HCT116 (cell line): Measurements from ENCODE around the gene KCNK1. TPM values are rescaled to one million over a fixed set of nuclear protein-coding genes. Genes with fewer than 3 reads are reported as not detected.

Experiments used
- ATAC-seq: fragments of 200-7000 bp; cut with Tn5 transposase; 2 replicates; pipeline ENCODE4 v1.9.1; 2020; ENCODE audit warnings: mild to moderate bottlenecking, moderate library complexity
- BruUV-seq: library from RNA; stranded (reverse); fragments of 400-500 nt; replicated peaks from 2 replicates; lab custom pipeline; 2021; lab: Mats Ljungman, UMichigan
- CTCF ChIA-PET: fragments of 300-600 bp; sonication (Branson Sonifier 250); formaldehyde crosslinking; loops from one replicate; lab custom pipeline; 2021; ENCODE audit warnings: antibody characterized with exemption; lab: Charles Lee
- POLR2A ChIA-PET: fragments of 300-600, 350-600 bp; sonication (Branson Sonifier 250); formaldehyde crosslinking; loops from one replicate; lab custom pipeline; 2021; ENCODE audit warnings: antibody characterized with exemption; lab: Charles Lee
- RAD21 ChIA-PET, 2 experiments: fragments of 300-600 bp; sonication (Branson Sonifier 250); formaldehyde crosslinking; loops; one replicate each; lab custom pipeline; 2023; ENCODE audit warnings: low total read pairs in 2 of 2; ENCODE audit not compliant: uncharacterized antibody in 2 of 2, unreplicated experiment in 2 of 2, low non-redundant PET in 1 of 2; lab: Charles Lee
- DNase-seq: peaks from one replicate; pipeline ENCODE4 v3.0.0-alpha.2; 2010; ENCODE audit warnings: low read depth, low spot score
- H2AFZ ChIP-seq: fragments of 200-600 bp; shearing (Covaris generic), sonication (generic); 2 replicates; pipeline ENCODE4 v1.6.1; 2017; ENCODE audit warnings: low read depth, mixed run types, mixed read lengths, antibody characterized with exemption, low read length; ENCODE audit not compliant: poor library complexity, severe bottlenecking
- H3K27ac ChIP-seq: 2 replicates; pipeline ENCODE4 v1.5.1; 2012; ENCODE audit warnings: low read depth, low read length
- H3K27me3 ChIP-seq: fragments of 200-600 bp; sonication (generic); 2 replicates; pipeline ENCODE4 v1.6.1; 2016; ENCODE audit warnings: mixed run types, low read length, mixed read lengths; ENCODE audit not compliant: insufficient read depth
- H3K36me3 ChIP-seq, 2 experiments: fragments of 200-500 bp in 1 of 2; fragments of 200-600 bp in 1 of 2; sonication (Bioruptor generic) in 1 of 2; sonication (generic) in 1 of 2; 2 replicates each; pipeline versions ENCODE4 v1.5.1 to v1.6.1; 2014 to 2016; ENCODE audit warnings: low read length in 2 of 2, inconsistent platforms in 1 of 2, mixed read lengths in 1 of 2, mixed run types in 1 of 2; ENCODE audit not compliant: insufficient read depth in 2 of 2, control insufficient read depth in 1 of 2
- H3K4me1 ChIP-seq, 2 experiments: fragments of 200-600 bp in 1 of 2; sonication (generic) in 1 of 2; 2 replicates each; pipeline versions ENCODE4 v1.5.1 to v1.6.1; 2012 to 2017; ENCODE audit warnings: low read length in 2 of 2, inconsistent platforms in 1 of 2, mild to moderate bottlenecking in 1 of 2, mixed read lengths in 1 of 2, mixed run types in 1 of 2, moderate library complexity in 1 of 2; ENCODE audit not compliant: insufficient read depth in 2 of 2, control insufficient read depth in 1 of 2
- H3K4me2 ChIP-seq: fragments of 200-600 bp; sonication (generic); 2 replicates; pipeline ENCODE4 v1.6.1; 2017; ENCODE audit warnings: mixed run types, low read length, mixed read lengths
- H3K4me3 ChIP-seq, 2 experiments: fragments of 200-600 bp in 1 of 2; sonication (generic) in 1 of 2; replicated peaks in 1 of 2; 2 replicates each; pipeline ENCODE4 v1.5.1; 2011 to 2016; ENCODE audit warnings: low read length in 2 of 2, control low read depth in 1 of 2, low read depth in 1 of 2, mild to moderate bottlenecking in 1 of 2, mixed read lengths in 1 of 2, mixed run types in 1 of 2
- H3K79me2 ChIP-seq: fragments of 200-600 bp; sonication (generic); 2 replicates; pipeline ENCODE4 v1.6.1; 2017; ENCODE audit warnings: mild to moderate bottlenecking, mixed run types, low read length, moderate library complexity, mixed read lengths; ENCODE audit not compliant: insufficient read depth
- H3K9ac ChIP-seq: fragments of 200-600 bp; sonication (generic); 2 replicates; pipeline ENCODE4 v1.6.1; 2016; ENCODE audit warnings: low read length, mixed read lengths
- H3K9me2 ChIP-seq: fragments of 200-600 bp; sonication (generic), shearing (Covaris generic); 2 replicates; pipeline ENCODE4 v1.6.1; 2017; ENCODE audit warnings: mixed run types, mild to moderate bottlenecking, moderate library complexity; ENCODE audit not compliant: insufficient read depth
- H3K9me3 ChIP-seq, 2 experiments: fragments of 200-500 bp in 1 of 2; fragments of 200-600 bp in 1 of 2; sonication (Bioruptor generic) in 1 of 2; sonication (generic) in 1 of 2; 2 replicates each; pipeline ENCODE4 v1.6.1; 2014 to 2017; ENCODE audit warnings: low read length in 2 of 2, mixed read lengths in 2 of 2, inconsistent platforms in 1 of 2, low read depth in 1 of 2, mild to moderate bottlenecking in 1 of 2, mixed run types in 1 of 2, moderate library complexity in 1 of 2; ENCODE audit not compliant: control insufficient read depth in 1 of 2, insufficient read depth in 1 of 2
- H4K20me1 ChIP-seq: fragments of 200-600 bp; sonication (generic), shearing (Covaris generic); 2 replicates; pipeline ENCODE4 v1.6.1; 2017; ENCODE audit warnings: mixed run types, mild to moderate bottlenecking, moderate library complexity; ENCODE audit not compliant: insufficient read depth
- CBX3 ChIP-seq: IDR thresholded peaks from 2 replicates; pipeline ENCODE4 v1.6.1; 2012; ENCODE audit warnings: low read depth
- CEBPB ChIP-seq: IDR thresholded peaks from 2 replicates; pipeline ENCODE4 v1.6.1; 2012; ENCODE audit warnings: low read depth
- EGR1 ChIP-seq: IDR thresholded peaks from 2 replicates; pipeline ENCODE4 v1.6.1; 2012; ENCODE audit warnings: low read depth
- EZH2phosphoT487 ChIP-seq: fragments of 200-600 bp; IDR thresholded peaks from 2 replicates; pipeline ENCODE4 v1.6.1; 2018; ENCODE audit warnings: antibody characterized with exemption, borderline replicate concordance
- FOSL1 ChIP-seq: IDR thresholded peaks from 2 replicates; pipeline ENCODE4 v1.6.1; 2012; ENCODE audit warnings: low read depth
- JUND ChIP-seq: IDR thresholded peaks from 2 replicates; pipeline ENCODE4 v1.6.1; 2012
- POLR2A ChIP-seq: IDR thresholded peaks from 2 replicates; pipeline ENCODE4 v1.7.0; 2011; ENCODE audit warnings: borderline replicate concordance; ENCODE audit not compliant: insufficient read depth, insufficient read length; ENCODE audit errors: extremely low read depth
- RAD21 ChIP-seq: IDR thresholded peaks from 2 replicates; pipeline ENCODE4 v1.6.1; 2012; ENCODE audit warnings: low read depth, mild to moderate bottlenecking
- SIN3A ChIP-seq: IDR thresholded peaks from 2 replicates; pipeline ENCODE4 v1.6.1; 2012; ENCODE audit warnings: low read depth
- SP1 ChIP-seq: IDR thresholded peaks from 2 replicates; pipeline ENCODE4 v1.6.1; 2012; ENCODE audit warnings: low read depth
- SRF ChIP-seq: IDR thresholded peaks from 2 replicates; pipeline ENCODE4 v1.6.1; 2012; ENCODE audit warnings: low read depth
- TCF7L2 ChIP-seq: IDR thresholded peaks from 2 replicates; pipeline ENCODE4 v1.7.0; 2011; ENCODE audit warnings: borderline replicate concordance, inconsistent platforms; ENCODE audit not compliant: insufficient read depth, insufficient read length; ENCODE audit errors: extremely low read depth
- ZFX ChIP-seq: fragments of 450-650 bp; IDR thresholded peaks from 2 replicates; pipeline ENCODE4 v1.6.1; 2017
- ZNF274 ChIP-seq: fragments of 200-500 bp; sonication (Bioruptor generic); IDR thresholded peaks from 2 replicates; pipeline ENCODE4 v1.6.1; 2014; ENCODE audit warnings: mild to moderate bottlenecking, low read depth, low read length, inconsistent platforms
- intact Hi-C: fragments of 100-400 bp; cut with micrococcal nuclease; formaldehyde crosslinking; loops from 2 replicates; pipeline ENCODE4 v1.10.0; 2022
- total RNA-seq: library from RNA; stranded (reverse); gene quantifications from one replicate; pipeline ENCODE4 v1.2.1, GENCODE V29; 2021; ENCODE audit not compliant: unreplicated experiment
- TF ChIP-seq, protein P1 (sequence below): IDR thresholded peaks from 2 replicates; pipeline ENCODE4 v1.6.1; 2011; ENCODE audit warnings: mild to moderate bottlenecking, low read length, moderate library complexity; ENCODE audit not compliant: insufficient replicate concordance; ENCODE audit errors: extremely low read depth
- TF ChIP-seq, protein P2 (sequence below): IDR thresholded peaks from 2 replicates; pipeline ENCODE4 v1.6.1; 2012; ENCODE audit warnings: low read depth
- TF ChIP-seq, protein P3 (sequence below): IDR thresholded peaks from 2 replicates; pipeline ENCODE4 v1.6.1; 2012
- TF ChIP-seq, protein P4 (sequence below): IDR thresholded peaks from 2 replicates; pipeline ENCODE4 v1.6.1; 2012

KCNK1 gene
- total RNA-seq, 1 experiment from 2014 or later = 28.4 TPM

DNA sequence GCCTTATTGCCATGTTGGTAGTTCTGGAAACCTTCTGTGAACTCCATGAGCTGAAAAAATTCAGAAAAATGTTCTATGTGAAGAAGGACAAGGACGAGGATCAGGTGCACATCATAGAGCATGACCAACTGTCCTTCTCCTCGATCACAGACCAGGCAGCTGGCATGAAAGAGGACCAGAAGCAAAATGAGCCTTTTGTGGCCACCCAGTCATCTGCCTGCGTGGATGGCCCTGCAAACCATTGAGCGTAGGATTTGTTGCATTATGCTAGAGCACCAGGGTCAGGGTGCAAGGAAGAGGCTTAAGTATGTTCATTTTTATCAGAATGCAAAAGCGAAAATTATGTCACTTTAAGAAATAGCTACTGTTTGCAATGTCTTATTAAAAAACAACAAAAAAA, 57.4 kb downstream of the KCNK1 start:
- Histone ChIP-seq H3K36me3 (0 out of 4 replicates have a peak, but pooled peaks cover 0 to 5% of the 10 kb centered on the region in 2 experiments), H3K4me1 (peaks cover 6 to 29% of the 10 kb centered on the region in 2 experiments; a peak in 3 of 4 replicates), H3K9ac (no peak overlapping the region)
- RAD21 ChIA-PET = no interaction called here
- no peak for ATAC-seq
- TF ChIP-seq, protein P1, sequence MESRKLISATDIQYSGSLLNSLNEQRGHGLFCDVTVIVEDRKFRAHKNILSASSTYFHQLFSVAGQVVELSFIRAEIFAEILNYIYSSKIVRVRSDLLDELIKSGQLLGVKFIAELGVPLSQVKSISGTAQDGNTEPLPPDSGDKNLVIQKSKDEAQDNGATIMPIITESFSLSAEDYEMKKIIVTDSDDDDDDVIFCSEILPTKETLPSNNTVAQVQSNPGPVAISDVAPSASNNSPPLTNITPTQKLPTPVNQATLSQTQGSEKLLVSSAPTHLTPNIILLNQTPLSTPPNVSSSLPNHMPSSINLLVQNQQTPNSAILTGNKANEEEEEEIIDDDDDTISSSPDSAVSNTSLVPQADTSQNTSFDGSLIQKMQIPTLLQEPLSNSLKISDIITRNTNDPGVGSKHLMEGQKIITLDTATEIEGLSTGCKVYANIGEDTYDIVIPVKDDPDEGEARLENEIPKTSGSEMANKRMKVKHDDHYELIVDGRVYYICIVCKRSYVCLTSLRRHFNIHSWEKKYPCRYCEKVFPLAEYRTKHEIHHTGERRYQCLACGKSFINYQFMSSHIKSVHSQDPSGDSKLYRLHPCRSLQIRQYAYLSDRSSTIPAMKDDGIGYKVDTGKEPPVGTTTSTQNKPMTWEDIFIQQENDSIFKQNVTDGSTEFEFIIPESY = no peak
- TF ChIP-seq JUND = no peak
- TF ChIP-seq, protein P2, sequence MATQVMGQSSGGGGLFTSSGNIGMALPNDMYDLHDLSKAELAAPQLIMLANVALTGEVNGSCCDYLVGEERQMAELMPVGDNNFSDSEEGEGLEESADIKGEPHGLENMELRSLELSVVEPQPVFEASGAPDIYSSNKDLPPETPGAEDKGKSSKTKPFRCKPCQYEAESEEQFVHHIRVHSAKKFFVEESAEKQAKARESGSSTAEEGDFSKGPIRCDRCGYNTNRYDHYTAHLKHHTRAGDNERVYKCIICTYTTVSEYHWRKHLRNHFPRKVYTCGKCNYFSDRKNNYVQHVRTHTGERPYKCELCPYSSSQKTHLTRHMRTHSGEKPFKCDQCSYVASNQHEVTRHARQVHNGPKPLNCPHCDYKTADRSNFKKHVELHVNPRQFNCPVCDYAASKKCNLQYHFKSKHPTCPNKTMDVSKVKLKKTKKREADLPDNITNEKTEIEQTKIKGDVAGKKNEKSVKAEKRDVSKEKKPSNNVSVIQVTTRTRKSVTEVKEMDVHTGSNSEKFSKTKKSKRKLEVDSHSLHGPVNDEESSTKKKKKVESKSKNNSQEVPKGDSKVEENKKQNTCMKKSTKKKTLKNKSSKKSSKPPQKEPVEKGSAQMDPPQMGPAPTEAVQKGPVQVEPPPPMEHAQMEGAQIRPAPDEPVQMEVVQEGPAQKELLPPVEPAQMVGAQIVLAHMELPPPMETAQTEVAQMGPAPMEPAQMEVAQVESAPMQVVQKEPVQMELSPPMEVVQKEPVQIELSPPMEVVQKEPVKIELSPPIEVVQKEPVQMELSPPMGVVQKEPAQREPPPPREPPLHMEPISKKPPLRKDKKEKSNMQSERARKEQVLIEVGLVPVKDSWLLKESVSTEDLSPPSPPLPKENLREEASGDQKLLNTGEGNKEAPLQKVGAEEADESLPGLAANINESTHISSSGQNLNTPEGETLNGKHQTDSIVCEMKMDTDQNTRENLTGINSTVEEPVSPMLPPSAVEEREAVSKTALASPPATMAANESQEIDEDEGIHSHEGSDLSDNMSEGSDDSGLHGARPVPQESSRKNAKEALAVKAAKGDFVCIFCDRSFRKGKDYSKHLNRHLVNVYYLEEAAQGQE = no peak
- TF ChIP-seq CBX3 = no peak
- TF ChIP-seq, protein P3, sequence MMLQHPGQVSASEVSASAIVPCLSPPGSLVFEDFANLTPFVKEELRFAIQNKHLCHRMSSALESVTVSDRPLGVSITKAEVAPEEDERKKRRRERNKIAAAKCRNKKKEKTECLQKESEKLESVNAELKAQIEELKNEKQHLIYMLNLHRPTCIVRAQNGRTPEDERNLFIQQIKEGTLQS = no peak
- no peak for TF ChIP-seq CEBPB
- TF ChIP-seq ZNF274 = no peak
- no peak for TF ChIP-seq POLR2A
- TF ChIP-seq RAD21 = no peak
- TF ChIP-seq SIN3A = no peak
- TF ChIP-seq, protein P4, sequence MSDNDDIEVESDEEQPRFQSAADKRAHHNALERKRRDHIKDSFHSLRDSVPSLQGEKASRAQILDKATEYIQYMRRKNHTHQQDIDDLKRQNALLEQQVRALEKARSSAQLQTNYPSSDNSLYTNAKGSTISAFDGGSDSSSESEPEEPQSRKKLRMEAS = no peak
- TF ChIP-seq EZH2phosphoT487 = no peak
- TF ChIP-seq SRF = no peak
- TF ChIP-seq TCF7L2 = no peak
- TF ChIP-seq EGR1 = no peak
- no peak for TF ChIP-seq FOSL1
- no peak for TF ChIP-seq SP1
- TF ChIP-seq ZFX = no peak
- TF ChIP-seq, all 23 proteins: peak for 0
- intact Hi-C loops = no loop called here
- H4K20me1 ChIP-seq = no peaks in the 10 kb centered on the region
- no TSS peak for BruUV-seq
- H3K4me3 ChIP-seq = no peak overlapping the region
- H3K9me2 ChIP-seq = no peaks in the 10 kb centered on the region
- no peak for DNase-seq
- peaks cover 4% of the 10 kb centered on the region; the same call in 1 of the 2 replicates for H3K79me2 ChIP-seq
- H3K27me3 ChIP-seq = no peaks in the 10 kb centered on the region
- ChIA-PET CTCF (no interaction called here), POLR2A (no interaction called here)
- H2AFZ ChIP-seq = no peak overlapping the region
- H3K4me2 ChIP-seq = no peak overlapping the region
- no peaks in the 10 kb centered on the region for H3K9me3 ChIP-seq
- no peak overlapping the region for H3K27ac ChIP-seq
